Pulmonary artery endothelial cell (primary cell): ENCODE results near the gene CTRB2. TPM values are rescaled to one million over a fixed set of nuclear protein-coding genes. Genes with fewer than 3 reads are reported as not detected.
"Not testable (repeated sequence)": the region's sequence is repeated elsewhere in the genome, so short reads cannot be mapped to it uniquely, and the experiment has no call there.

Experiments
- DNase-seq: peaks from one replicate; pipeline ENCODE4 v3.0.0-alpha.2; 2011; ENCODE audit warnings: low read depth, low spot score
- total RNA-seq: library from RNA; depleted of rRNA; stranded (reverse); fragments of >200 nt; gene quantifications from 2 replicates; pipeline ENCODE4 v1.2.3, GENCODE V29; 2014

The CTRB2 gene
- total RNA-seq, 1 donor from 2014 or later = not detected

DNA sequence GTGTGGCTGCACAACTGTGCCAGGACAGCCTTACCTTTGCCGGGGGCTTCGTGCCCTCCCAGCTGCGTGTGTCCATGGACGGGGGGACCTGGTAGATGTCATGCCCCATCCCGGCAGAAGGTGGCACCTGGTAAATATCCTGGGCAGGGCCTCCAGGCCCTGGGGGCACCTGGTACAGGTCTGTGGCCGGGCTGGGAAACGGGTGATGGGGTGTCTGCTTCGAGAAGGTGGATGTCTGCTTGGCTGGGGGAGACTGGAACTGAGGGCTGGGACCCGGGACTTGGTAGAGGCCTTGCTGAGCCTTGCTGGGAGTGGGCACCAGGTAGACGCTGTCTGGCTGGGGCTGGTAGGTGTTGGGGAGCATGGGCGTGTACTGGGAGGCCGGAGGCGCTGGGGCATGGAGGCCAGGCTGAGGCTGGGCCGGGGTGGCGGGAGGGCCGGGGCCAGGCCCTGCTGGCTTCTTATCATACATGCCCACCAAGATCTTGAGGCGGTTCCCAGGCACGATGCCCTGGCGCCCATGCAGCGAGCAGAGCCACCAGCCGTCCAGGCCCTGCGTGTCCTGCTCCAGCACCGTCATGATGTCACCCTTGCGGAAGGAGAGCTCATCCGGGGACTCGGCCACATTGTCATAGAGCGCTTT is 35.6 kb upstream of the CTRB2 start:
- DNase-seq = not testable (repeated sequence)

DNA sequence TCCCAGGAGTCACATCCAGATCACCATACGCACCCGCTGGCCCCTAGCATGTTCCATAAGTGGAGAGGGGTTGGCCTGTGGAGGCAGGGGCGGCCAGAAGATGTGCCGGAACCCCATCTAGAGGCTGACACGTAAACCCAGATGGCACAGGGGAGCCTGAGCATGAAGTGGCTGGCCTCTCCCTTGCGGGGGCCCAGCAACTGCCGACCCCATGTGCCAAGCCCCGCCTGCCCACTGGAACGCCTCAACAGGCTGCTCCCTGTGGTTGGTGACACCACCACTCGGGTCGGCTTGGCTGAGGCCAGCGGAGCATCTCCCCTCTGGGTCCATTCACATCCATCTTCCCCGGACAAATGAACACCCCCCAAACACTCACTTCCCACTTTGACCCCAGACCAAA is 35.0 kb upstream of the CTRB2 start:
- DNase-seq = no peak

DNA sequence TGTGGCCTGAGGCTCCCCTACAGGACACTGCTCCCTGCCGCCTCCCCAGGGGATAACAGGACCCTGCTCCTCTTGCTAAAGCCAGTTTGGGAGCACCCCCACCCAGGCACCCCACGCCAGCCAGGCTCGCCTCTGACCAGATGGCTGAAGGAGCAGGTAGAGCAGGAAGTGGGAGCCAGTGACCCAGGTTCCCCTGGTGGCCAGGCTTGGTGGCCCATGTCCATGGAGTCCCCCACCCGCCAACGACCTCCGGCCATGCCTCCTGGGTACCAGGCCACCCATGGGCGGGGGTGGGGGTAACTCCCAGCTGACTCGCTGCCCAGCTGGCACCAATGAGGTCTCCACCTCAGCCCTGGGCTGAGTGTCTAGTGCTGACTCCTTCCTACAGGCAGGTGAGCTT is 34.5 kb upstream of the CTRB2 start:
- no peak for DNase-seq

DNA sequence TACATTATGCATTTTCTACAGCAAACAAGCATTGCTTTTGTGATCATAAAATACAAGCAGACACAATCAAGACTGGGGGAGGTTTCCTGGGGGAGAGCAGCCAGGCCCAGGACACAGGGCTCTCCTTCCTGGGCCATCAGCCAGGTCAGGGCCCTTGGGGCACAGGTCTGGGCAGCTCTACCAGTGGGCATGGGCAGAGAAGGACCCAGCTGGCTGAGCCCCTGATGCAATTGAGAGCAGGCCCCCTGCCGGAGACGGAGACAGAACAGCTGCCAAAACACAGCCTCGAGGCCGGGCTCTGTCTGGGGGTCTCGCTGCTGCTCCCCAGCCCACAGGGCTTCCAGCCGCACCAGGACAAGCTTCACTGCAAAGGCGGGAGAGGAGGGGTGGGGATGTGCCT is 33.7 kb upstream of the CTRB2 start:
- not testable (repeated sequence) for DNase-seq

DNA sequence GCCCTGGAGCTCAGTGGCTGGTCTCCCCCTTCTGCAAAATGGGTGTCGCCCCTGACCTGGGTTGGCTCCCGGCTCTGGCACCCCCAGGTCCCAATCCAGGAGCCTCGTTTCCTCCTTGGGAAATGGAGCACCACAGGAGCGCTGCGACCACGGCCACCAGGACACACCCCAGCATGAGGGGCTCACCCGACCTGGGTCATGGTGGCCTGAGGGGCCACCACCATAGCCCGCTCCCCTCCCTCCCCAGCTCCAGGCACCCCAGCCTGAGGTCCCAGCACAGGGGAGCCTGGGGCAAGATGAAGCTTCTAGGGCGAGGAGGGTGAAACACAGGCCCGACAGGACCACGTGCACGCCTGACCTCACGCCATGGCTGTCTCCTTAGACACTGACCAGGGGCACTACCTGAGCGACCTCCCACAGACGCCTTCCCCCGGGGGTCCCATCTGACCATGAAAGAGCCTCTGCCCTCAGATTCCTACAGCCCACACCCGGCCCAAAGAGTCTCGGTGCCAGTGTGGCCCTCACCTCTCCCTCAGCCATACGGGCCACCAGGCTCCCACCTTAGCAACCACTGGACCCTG is 32.7 kb upstream of the CTRB2 start:
- no peak for DNase-seq

DNA sequence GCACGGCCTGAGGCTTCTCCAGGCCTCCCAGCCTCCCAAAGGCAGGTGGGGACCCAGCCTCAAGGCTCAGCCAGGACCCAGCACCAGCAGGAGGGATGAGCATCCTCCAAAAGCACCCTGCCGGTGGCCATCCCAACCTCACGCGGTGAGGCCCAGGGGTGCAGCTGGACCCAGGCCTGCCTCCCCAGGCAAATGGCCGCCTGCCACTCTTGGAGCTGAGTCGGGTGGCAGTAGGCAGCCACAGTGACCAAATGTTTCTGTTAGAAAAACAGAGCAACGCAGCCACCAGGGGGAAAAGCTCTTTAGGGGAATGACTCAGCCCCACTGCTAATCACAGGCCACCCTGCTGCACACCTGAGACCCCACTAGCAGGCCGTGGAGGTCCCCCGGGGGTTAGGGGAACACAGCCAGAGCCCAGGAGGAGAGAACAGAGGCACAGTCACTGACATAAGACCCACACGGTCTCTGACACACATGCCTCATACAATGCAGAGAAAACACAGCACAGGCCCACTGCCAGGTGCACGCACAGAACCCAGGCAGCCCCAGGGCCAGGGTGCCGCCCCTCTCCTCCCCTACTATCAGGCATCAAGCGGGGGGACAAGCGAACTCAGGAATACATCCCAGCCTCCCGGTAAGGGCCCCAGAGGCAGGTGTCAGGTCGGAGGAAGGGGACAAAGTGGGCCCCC is 32.0 kb upstream of the CTRB2 start:
- no peak for DNase-seq

DNA sequence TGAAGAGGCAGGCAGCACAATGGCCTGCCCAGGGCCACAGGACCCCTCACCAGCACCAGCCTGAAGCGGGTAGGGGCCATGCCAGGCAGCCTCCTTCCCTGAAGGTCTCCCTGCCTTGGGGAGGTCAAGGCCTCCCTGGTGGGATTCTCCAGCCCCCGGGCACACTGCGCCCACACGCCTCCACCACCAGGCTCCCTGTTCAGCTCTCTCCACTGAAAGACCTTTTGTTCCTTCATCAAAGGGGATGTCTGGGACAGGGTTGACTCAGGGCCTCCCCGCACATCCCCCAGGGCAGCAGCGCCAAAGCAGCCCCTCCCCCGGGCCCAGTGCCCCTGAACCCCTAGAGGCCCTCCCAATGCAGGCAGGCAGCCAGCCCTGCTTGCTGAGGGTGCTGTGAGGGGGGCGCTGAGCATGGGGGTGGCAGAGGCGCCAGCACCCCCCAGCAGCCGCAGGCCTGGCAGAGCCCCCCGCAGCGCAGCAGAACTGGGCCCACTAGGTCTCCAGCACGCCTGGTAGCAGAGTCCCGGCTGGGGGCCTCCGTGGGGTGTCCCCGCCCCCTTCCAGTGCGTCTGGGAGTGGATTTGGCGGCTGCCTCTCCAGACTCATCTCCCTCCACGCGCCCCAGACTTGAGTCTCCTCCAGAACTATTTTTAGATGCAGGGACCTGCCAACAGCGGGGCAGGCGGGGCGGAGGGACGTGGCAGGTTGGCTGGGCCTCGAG is 31.3 kb upstream of the CTRB2 start:
- DNase-seq = no peak

DNA sequence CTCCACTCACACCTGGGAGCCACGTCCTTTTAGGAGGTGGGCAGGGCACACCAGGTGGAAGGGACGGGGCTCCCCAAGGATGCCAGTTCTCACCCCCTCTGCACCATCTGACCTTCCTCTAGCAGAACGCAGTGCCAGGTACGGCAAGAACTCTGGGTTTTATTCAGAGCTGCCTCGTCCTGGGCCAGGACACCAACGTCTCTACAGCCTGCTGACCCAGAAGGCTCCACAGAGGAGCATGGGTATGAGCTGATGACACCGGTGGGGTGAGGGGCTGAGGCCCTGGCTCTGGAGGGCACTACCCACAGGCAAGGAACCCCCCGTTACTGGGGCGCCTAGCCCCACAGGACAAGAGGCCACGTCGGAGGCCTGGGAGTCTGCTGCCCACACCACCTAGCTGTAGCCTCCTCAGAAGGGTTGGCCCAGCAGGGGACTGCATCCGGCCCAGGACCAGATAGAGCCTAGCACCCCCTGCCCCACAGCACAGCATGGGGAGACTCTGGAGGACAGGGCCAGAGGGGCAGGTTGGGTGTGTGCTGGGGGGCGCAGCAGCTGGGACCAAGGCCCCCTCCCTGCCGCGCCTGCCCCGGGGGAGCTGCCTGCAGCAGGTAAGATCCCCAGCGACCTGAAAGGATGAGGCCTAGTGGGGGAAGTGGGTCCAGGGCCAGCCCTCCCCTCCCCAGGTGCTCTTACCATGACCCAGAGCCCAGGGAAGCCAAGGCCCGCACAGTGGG is 30.6 kb upstream of the CTRB2 start:
- DNase-seq = no peak

DNA sequence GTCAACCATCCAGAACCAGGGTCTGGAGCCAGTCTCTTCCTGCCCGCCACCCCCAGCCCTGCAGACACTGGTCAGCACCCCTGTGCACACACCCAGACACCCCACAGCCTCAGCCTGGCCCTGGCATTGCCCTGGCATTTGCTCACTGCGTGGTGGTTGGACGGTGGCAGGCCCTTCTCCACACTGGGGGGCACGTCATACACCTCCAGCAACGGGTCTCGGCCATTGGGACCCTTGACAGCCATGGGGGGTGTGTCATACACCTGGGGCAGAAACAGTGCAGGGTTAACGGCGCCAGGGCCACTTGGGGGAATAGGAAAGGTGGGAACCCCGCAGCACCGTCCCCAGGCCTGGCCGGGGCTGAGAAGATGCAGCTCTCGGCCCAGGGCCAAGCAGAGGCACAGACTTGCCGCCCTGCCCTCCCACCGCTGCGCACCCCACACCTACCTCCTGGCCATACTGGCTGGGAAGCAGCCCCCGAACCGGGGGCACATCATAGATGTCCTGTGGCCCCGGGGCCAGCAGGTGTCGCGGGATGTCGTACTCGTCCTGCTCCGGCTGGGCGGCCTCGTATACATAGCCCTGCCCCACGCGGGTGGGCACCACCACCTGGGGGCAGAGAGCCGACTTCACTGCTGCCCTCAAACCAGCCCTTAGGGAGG is 29.9 kb upstream of the CTRB2 start:
- no peak for DNase-seq

DNA sequence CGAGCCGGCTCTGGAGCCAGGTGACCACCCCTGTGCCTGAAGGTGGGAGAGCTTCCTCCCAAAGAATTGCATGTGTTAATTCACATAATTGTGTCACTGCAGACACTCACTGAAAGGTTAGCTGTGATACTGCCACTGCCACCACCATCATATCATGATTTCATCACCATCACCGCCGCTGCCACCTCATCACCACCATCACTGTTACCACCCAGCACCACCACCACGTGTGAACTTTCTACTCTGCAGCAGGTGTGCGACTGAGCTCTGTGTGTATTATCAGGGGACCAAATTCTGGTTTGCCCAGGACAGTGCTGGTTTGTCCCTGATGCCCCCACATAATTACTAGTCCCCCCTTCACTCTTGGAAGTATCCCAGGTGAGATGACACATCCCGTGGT is 29.3 kb upstream of the CTRB2 start:
- DNase-seq = no peak

DNA sequence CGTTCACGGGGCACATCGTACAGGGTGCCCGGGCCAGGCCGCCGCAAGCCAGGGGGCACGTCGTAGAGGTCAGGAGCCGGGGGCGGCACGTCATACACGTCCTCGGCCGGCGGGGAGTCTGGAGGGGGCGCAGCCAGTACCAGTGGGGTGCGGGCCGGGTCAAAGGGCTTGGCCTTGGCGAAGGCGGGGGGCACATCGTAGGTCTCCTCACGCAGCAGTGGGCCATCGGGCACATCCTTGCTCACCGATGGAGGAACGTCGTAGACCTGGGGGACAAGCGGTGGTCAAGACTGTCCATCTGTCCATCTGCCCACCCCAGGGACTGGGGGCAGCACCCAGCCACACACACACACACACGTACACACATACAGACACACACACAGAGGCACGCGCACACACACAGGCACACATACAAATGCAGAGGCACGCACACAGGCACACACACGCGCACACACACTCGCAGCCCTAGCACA is 28.8 kb upstream of the CTRB2 start:
- no peak for DNase-seq

DNA sequence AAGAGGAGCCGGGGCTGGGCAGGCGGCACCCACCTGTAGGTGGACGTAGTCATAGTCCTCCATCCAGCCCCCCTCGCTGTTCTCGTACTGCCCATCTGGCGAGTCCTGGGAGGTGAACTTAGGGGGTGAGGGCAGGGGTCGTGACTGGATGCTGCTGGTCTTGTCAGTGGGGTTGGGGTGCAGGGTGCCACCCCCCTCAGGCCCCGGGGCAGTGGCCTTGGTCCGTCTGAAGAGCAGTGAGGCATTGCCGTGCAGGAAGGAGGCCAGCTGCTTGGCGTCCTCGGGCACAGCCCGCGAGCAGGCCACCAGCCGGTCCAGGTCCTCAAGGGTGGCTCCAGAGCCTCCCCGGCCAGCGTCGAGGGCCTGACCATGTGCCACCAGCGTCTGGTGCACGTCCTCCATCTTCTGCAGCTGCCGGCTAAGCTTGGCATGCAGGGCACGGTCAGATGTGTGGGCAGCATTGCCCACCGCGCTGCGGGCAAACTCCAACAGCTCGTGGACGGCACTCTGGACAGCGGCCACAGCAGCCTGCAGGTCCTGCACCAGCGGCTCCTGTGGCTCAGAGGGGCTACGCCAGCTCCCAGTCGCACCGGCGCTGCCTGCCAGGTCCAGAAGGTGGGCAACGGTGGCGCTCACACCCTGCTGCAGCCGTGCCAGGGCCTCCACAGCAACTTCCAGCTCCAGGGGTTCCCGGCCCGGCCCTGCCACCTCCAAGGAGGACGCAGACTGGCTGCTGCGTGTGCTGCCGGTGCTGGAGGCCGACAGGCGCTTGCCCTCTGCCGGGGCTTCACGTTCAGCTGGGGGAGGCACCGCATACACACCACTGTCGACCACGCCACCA is 28.1 kb upstream of the CTRB2 start:
- DNase-seq = no peak

DNA sequence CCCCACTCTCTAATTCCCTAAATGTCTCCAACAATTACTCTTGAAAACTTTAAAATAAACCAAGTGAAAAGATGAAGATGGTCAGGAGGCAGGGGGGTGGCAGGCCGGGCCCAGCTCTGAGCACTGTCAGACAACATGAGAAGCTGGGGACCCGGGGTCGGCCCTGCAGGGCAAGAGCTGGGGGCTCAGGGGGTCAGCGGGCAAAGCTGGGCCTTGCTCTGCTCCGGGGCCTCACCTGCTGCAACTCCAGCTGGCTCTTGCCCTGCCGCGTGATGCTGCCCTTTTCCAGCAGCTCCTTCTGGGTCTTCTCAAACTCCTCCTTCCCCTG is 26.6 kb upstream of the CTRB2 start:
- DNase-seq = no peak

DNA sequence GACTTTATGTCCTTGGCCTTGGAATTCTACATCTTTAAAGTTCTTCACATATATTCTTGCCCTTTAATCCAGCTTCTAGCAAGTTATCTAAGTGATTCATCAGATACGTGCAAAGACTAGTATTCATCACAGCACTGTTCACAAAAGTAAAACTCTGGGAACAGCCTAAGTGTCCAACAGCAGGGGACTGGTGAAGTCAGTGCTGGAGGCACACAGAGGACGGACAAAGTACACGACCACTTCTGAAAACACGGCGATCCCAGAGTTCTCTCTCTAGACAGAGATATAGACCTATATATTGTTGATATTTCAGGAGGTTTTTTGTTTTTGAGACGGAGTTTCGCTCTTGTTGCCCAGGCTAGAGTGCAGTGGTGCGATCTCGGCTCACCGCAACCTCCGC is 24.6 kb upstream of the CTRB2 start:
- DNase-seq = no peak

DNA sequence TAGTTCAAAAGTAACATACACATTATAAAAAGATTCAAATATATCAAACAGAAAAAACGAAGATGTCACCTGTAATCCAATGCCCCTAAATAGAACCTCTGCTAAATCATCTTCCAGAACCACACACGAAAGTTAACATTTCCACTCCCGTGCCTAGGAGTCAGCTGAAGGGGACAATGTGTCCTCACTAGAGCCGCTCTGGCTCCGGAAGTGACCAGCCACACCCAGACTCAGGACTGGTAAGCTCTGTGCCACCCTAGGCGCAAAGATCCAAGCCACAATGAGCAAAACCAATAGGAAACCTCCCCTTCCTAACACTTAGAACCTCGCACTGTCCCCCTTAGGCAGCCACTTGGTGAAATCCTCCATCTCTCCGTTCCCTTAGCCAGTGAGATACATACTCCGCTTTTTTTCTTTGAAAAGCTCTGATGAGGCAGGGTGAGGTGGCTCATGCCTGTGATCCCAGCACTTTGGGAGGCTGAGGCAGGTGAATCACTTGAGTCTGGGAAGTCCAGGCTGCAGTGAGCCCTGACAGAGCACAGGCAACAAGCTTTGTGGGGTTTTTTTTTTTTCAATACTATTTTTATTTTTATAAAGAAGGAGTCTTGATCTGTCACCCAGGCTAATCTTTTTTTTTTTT is 23.6 kb upstream of the CTRB2 start:
- DNase-seq = no peak

DNA sequence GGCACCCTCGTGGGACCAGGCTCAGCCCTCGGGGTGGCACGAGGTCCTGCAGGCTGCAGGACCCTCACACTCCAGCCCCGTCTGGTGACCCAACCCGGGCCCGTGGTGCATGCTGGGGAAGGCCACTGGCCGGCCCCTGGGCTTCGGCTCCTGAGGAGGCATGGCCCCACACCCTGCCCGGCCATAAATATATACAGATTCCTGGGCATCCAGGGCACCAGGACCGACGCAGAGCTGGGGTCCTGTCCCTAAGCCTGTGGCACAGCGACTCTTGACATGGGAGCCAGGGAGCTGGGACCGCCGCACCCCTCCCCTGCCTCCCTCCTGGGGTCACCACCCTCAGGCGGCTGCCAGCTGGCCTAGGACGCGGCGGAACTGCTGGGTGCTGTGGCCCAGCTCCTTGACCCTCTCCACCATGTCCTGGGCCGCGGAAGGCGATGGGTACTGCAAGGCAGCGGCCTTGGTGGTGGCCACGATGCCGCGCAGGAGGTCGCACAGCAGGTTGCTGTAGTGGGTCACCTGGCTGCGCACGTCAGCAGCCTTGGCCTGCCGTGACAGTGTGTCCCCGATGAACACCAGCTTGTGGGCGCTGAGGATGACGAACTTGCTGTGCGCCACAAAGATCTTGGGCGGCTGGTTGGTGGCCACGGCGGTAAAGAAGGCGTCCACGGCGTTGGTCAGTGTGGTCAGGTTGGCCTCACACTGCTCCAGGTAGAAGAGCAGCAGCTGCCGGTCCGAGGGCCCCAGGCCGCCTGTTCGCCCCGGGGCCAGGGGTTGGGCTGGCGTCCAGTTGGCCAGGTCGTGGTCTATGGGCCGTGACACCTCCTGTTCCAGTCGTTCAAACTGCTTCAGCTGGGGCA is 22.4 kb upstream of the CTRB2 start:
- no peak for DNase-seq

DNA sequence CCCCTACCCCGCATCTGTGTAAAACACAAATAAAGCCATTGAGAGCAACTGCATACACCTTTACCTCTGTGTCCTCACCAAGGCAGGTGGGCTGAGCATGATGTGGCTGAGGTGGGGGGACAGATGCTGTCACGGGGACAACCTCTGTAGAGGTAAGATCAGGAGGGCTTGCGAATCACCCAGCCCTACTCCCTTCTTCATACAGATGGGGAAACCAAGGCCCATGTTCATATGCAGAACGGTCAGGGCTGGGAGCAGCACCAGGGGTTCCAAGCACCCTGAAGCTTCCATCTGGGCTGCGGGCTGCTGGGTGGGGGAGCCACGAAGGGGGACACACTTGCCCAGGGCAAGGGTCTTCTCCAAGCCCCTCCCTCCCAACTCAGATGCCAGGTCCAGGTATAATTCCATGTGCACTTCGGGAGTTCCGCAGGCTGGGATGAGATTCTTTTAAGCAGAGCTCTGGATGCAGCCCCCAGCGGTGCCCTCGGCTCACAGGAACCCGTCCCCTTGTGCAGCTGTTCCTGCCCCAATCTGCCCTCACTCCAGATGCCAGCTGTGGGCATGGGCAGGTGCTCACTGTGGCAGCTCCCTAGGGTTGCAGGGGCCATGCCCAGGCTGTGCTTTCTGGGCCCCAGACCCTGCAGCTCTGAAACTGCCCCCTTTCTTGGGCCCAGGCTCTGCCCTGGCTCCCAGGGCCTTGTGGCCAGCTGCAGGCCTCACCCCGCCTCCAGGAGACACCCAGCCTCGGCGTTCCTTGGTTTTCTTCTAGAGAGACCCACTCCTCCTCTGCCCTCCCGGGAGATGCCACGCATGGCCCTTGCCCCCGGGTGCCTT is 21.4 kb upstream of the CTRB2 start:
- no peak for DNase-seq
